Naive thymus-derived CD4-positive, alpha-beta T cell (primary cell): ENCODE measurements around the gene CHCHD6. TPM values are rescaled to one million over a fixed set of nuclear protein-coding genes. Genes with fewer than 3 reads are reported as not detected.

Experiments used
- ATAC-seq: fragments of 150-1000 bp; cut with Tn5 transposase; 2 replicates; pipeline ENCODE4 v1.10.0; 2021; ENCODE audit warnings: mild to moderate bottlenecking, moderate library complexity
- CTCF ChIA-PET: fragments of 350-600 bp; sonication (Branson Sonifier 250); formaldehyde crosslinking; loops from one replicate; lab custom pipeline; 2021; ENCODE audit warnings: antibody characterized with exemption; lab: Charles Lee
- POLR2A ChIA-PET: fragments of 350-600 bp; sonication (Branson Sonifier 250); formaldehyde crosslinking; loops from one replicate; lab custom pipeline; 2021; ENCODE audit warnings: antibody characterized with exemption, inconsistent platforms; lab: Charles Lee
- DNase-seq, 9 donors: peaks; one replicate each; pipeline versions ENCODE4 v3.0.0 to v3.0.0-alpha.2; 2020 to 2022; ENCODE audit warnings: mixed read lengths in 1 of 9
- H3K27ac ChIP-seq: one replicate; pipeline ENCODE4 v1.7.0; 2013; ENCODE audit warnings: mild to moderate bottlenecking, low read depth, low read length, moderate library complexity
- H3K27me3 ChIP-seq, 2 donors: one replicate each; pipeline ENCODE4 v1.7.0; 2013; ENCODE audit warnings: low read length in 2 of 2, mild to moderate bottlenecking in 2 of 2, moderate library complexity in 2 of 2; ENCODE audit not compliant: control insufficient read depth in 2 of 2, insufficient read depth in 2 of 2
- H3K36me3 ChIP-seq, 3 experiments: 1 replicate in 2 of 3; 2 replicates in 1 of 3; pipeline ENCODE4 v1.7.0; 2013; ENCODE audit warnings: low read length in 3 of 3, mild to moderate bottlenecking in 3 of 3, moderate library complexity in 1 of 3; ENCODE audit not compliant: insufficient read depth in 3 of 3, control insufficient read depth in 2 of 3
- H3K4me1 ChIP-seq, 2 donors: one replicate each; pipeline ENCODE4 v1.7.0; 2013; ENCODE audit warnings: low read length in 2 of 2, mild to moderate bottlenecking in 2 of 2, moderate library complexity in 1 of 2; ENCODE audit not compliant: control insufficient read depth in 2 of 2, insufficient read depth in 2 of 2
- H3K4me3 ChIP-seq: 2 replicates; pipeline ENCODE4 v1.7.0; 2013; ENCODE audit warnings: mild to moderate bottlenecking, low read length
- H3K9me3 ChIP-seq, 3 experiments: 1 replicate in 2 of 3; 2 replicates in 1 of 3; pipeline ENCODE4 v1.7.0; 2013; ENCODE audit warnings: low read length in 3 of 3; ENCODE audit not compliant: control insufficient read depth in 2 of 3
- H3K27ac Mint-ChIP-seq, 9 donors: one replicate each; pipeline ENCODE4 v1.8.0; 2020 to 2022; ENCODE audit warnings: mixed read lengths in 9 of 9, mild to moderate bottlenecking in 8 of 9, moderate library complexity in 5 of 9, inconsistent platforms in 2 of 9
- H3K27me3 Mint-ChIP-seq, 5 donors: one replicate each; pipeline ENCODE4 v1.8.0; 2021 to 2022; ENCODE audit warnings: mixed read lengths in 5 of 5, mild to moderate bottlenecking in 1 of 5
- H3K36me3 Mint-ChIP-seq, 5 donors: one replicate each; pipeline ENCODE4 v1.8.0; 2020 to 2022; ENCODE audit warnings: mixed read lengths in 5 of 5, mild to moderate bottlenecking in 3 of 5, inconsistent platforms in 1 of 5
- H3K4me1 Mint-ChIP-seq, 7 donors: one replicate each; pipeline ENCODE4 v1.8.0; 2020 to 2022; ENCODE audit warnings: mixed read lengths in 7 of 7, mild to moderate bottlenecking in 3 of 7, inconsistent platforms in 1 of 7
- H3K4me3 Mint-ChIP-seq, 10 donors: one replicate each; pipeline ENCODE4 v1.8.0; 2020 to 2022; ENCODE audit warnings: mild to moderate bottlenecking in 10 of 10, mixed read lengths in 10 of 10, moderate library complexity in 6 of 10, inconsistent platforms in 2 of 10
- H3K9me3 Mint-ChIP-seq, 11 donors: one replicate each; pipeline ENCODE4 v1.8.0; 2020 to 2022; ENCODE audit warnings: mixed read lengths in 11 of 11, mild to moderate bottlenecking in 4 of 11, inconsistent platforms in 1 of 11, moderate library complexity in 1 of 11
- intact Hi-C, 2 donors: fragments of 100-400 bp; cut with micrococcal nuclease; formaldehyde crosslinking; loops; one replicate each; pipeline ENCODE4 v1.15.1; 2023
- polyA plus RNA-seq, 2 donors: library from polyadenylated mRNA; unstranded; fragments of 300-500 nt; fragmentation: Illumina TruSeq; gene quantifications; one replicate each; pipeline ENCODE4 v1.2.3, GENCODE V29; 2021
- total RNA-seq, 6 experiments: library from RNA in 5 of 6; stranded (reverse) in 5 of 6; gene quantifications; 1 replicate in 5 of 6; 2 replicates in 1 of 6; pipeline ENCODE4 v1.2.3 and lab custom pipeline; 2021 to 2026

CHCHD6 gene
- total and polyA plus RNA-seq, 7 experiments from 2014 or later, result 5.4 to 15.1 (median 11.0) TPM

DNA sequence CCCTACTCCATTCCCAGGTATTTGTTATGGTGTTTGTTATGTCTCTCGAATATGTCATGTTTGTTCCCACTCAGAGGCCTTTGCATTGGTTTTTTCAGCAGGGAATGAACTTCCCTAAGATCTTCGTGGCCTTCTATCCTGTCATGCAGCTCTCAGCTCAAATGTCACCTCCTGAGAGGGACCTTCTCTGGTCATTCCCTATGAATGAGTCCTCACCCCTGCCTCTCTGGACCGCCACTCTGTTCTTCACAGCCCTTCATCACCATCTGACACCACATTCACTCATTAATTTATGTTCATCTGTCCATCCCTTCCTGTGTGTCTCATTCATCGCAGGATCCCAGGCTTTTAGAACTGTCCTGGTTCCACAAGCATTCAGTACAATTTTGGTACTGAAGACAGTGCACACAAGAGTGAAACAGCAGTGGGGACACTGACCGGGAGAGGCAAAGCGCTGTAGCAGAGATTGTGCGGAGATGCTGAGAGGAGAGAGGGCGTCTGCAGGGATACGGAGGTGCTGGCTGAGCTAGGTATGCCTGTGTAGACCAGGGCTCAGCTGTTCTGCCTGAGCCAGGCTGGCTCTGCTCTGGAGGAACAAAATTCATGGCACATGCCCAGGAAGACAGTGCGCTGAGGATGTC is 132.3 kb downstream of the CHCHD6 start:
- H3K9me3 ChIP-seq, result no peaks in the 10 kb centered on the region
- no peak overlapping the region for H3K4me3 Mint-ChIP-seq
- H3K27me3 ChIP-seq, result no peaks in the 10 kb centered on the region
- intact Hi-C loops, result no loop called here
- no peak overlapping the region for H3K4me3 ChIP-seq
- DNase-seq (no peak), ATAC-seq (no peak)
- H3K27me3 Mint-ChIP-seq, result no peaks in the 10 kb centered on the region
- peaks cover 0 to 42% (median 14%) of the 10 kb centered on the region in 5 donors for H3K36me3 Mint-ChIP-seq
- H3K27ac Mint-ChIP-seq, result no peak overlapping the region
- H3K9me3 Mint-ChIP-seq, result peaks cover 0 to 5% (median 0%) of the 10 kb centered on the region in 11 donors
- H3K36me3 ChIP-seq, result no peaks in the 10 kb centered on the region
- ChIA-PET CTCF (no interaction called here), POLR2A (no interaction called here)
- H3K4me1 Mint-ChIP-seq, result peaks cover 0 to 1% (median 0%) of the 10 kb centered on the region in 7 donors
- no peaks in the 10 kb centered on the region for H3K4me1 ChIP-seq
- no peak overlapping the region for H3K27ac ChIP-seq

DNA sequence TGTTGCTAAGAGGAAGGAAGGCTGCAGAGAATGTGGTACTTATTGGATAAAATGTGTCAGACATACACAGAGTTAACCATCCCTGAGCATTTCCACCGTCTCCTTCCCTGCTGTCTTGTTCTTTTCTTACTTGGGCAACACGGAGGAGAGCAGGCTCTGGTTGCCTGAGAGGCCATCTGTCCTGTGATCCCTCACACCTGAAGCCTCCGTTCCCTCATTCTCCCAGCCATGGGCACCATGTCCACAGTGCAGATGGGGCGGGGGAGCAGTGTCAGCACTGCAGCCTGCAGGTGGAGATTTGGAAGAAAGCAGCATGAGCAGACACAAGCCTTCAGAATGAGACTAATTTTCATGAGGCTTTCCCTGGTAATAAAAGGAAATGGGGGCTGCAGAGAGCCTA is 133.7 kb downstream of the CHCHD6 start:
- Histone ChIP-seq H3K27me3 (no peaks in the 10 kb centered on the region), H3K9me3 (no peaks in the 10 kb centered on the region), H3K27ac (no peak overlapping the region), H3K4me3 (no peak overlapping the region), H3K36me3 (no peaks in the 10 kb centered on the region), H3K4me1 (no peaks in the 10 kb centered on the region)
- Mint-ChIP-seq H3K4me3 (no peak overlapping the region), H3K27me3 (no peaks in the 10 kb centered on the region), H3K36me3 (peaks cover 0 to 37% (median 10%) of the 10 kb centered on the region in 5 donors), H3K9me3 (peaks cover 0 to 5% (median 0%) of the 10 kb centered on the region in 11 donors), H3K27ac (no peak overlapping the region), H3K4me1 (no peaks in the 10 kb centered on the region)
- ChIA-PET POLR2A (no interaction called here), CTCF (no interaction called here)
- intact Hi-C loops, result no loop called here
- no peak for ATAC-seq
- DNase-seq, result no peak

DNA sequence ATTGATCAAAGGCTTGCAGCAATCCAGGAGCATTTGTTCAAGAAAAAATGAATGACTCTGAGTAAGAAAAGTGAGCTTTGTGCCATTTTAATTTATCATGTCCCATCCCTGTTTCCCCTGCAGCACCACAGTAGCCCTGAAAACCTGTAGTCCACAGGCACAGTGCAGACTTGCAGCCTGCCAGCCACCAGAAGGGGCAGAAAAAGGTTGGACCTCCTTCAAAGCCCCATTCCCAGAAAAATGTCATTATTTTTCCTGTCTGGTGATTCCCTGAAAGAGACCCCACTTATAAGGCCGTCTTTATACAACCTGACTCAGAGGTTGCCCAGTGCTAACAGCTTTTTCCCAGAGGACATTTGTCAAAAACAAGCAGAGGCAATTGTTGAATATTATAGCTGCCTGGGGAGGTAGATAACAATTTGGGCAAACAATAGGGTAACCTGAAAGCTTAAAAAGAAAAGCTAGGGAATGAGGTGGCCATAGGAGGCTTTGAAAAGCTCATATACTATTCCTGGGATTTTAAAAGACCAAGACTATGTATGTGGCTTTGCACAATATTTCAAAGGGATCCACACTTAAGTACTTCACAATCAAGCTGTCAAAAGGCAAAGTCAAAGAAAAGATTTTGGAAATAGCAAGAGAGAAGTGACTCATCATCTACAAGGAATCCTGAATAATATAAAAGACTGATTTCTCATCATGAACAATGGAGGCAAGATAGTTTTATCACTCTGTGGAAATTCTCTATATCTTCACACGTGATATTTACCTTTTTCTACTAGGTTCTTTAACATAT is 142.1 kb downstream of the CHCHD6 start:
- CTCF ChIA-PET, result no interaction called here
- H3K9me3 ChIP-seq, result no peaks in the 10 kb centered on the region
- Mint-ChIP-seq H3K27ac (no peak overlapping the region), H3K9me3 (no peaks in the 10 kb centered on the region), H3K27me3 (peaks cover 0 to 6% (median 0%) of the 10 kb centered on the region in 5 donors), H3K4me3 (no peak overlapping the region), H3K4me1 (peaks cover 0 to 2% (median 0%) of the 10 kb centered on the region in 7 donors), H3K36me3 (peaks cover 0 to 11% (median 3%) of the 10 kb centered on the region in 5 donors)
- ATAC-seq, result no peak
- H3K4me1 ChIP-seq, result no peaks in the 10 kb centered on the region
- intact Hi-C loops, result no loop called here
- H3K27ac ChIP-seq, result no peak overlapping the region
- no peak for DNase-seq
- no peaks in the 10 kb centered on the region for H3K27me3 ChIP-seq
- H3K36me3 ChIP-seq, result no peaks in the 10 kb centered on the region
- H3K4me3 ChIP-seq, result no peak overlapping the region
- POLR2A ChIA-PET, result no interaction called here

DNA sequence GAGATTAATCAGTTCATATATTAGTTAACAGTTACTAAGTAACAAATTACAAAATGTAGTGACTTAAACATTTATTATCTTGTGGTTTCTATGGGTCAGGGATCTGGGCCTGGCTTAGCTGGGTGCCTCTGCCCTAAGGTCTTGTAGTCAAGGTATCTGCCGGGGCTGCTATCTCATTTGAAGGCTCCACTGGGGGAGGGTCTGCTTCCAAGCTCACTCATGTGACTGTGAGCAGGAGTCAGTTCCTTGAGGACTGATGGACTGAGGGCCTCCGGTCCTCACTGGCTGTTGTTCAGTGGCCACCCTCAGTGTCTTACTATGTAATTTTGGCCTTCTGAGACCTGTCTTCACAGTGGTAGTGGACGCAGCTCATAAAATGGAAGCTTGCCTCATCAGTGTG is 143.0 kb downstream of the CHCHD6 start:
- POLR2A ChIA-PET, result no interaction called here
- no peaks in the 10 kb centered on the region for H3K9me3 ChIP-seq
- ATAC-seq (no peak), DNase-seq (no peak)
- no peak overlapping the region for H3K4me3 ChIP-seq
- Mint-ChIP-seq H3K36me3 (peaks cover 0 to 11% (median 4%) of the 10 kb centered on the region in 5 donors), H3K9me3 (no peaks in the 10 kb centered on the region), H3K27ac (no peak overlapping the region), H3K27me3 (peaks cover 0 to 6% (median 0%) of the 10 kb centered on the region in 5 donors), H3K4me3 (no peak overlapping the region), H3K4me1 (peaks cover 0 to 2% (median 0%) of the 10 kb centered on the region in 7 donors)
- H3K36me3 ChIP-seq, result no peaks in the 10 kb centered on the region
- H3K27ac ChIP-seq, result no peak overlapping the region
- CTCF ChIA-PET, result no interaction called here
- intact Hi-C loops, result no loop called here
- no peaks in the 10 kb centered on the region for H3K4me1 ChIP-seq
- no peaks in the 10 kb centered on the region for H3K27me3 ChIP-seq

DNA sequence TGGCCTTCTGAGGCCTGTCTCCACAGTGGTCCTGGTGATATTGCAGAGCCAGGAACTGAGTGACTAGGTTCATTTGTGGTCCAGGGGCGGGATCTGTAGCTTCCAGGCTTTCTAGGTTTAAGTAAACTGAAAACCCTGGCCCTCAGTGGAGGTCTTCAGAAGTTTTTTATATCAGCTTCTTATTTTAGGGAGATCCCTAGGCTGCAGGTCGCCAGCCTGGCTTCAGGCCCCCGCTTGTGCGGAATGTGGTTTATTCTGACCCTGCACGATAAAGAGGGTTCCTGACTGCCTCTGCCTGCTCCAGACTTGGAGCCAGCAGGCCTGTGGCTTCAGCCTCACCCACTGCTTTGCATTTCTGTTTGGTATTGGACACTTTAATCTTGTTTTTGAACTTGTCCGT is 145.0 kb downstream of the CHCHD6 start:
- ATAC-seq, result no peak
- ChIA-PET POLR2A (no interaction called here), CTCF (no interaction called here)
- no peaks in the 10 kb centered on the region for H3K4me1 ChIP-seq
- Mint-ChIP-seq H3K4me1 (peaks cover 0 to 2% (median 0%) of the 10 kb centered on the region in 7 donors), H3K36me3 (peaks cover 0 to 16% (median 6%) of the 10 kb centered on the region in 5 donors), H3K4me3 (no peak overlapping the region), H3K27me3 (peaks cover 0 to 4% (median 0%) of the 10 kb centered on the region in 5 donors), H3K27ac (no peak overlapping the region), H3K9me3 (no peaks in the 10 kb centered on the region)
- DNase-seq, result no peak
- intact Hi-C loops, result no loop called here
- H3K27me3 ChIP-seq, result no peaks in the 10 kb centered on the region
- no peak overlapping the region for H3K4me3 ChIP-seq
- H3K9me3 ChIP-seq, result no peaks in the 10 kb centered on the region
- H3K27ac ChIP-seq, result no peak overlapping the region
- H3K36me3 ChIP-seq, result peaks cover 0 to 5% (median 0%) of the 10 kb centered on the region in 3 experiments

DNA sequence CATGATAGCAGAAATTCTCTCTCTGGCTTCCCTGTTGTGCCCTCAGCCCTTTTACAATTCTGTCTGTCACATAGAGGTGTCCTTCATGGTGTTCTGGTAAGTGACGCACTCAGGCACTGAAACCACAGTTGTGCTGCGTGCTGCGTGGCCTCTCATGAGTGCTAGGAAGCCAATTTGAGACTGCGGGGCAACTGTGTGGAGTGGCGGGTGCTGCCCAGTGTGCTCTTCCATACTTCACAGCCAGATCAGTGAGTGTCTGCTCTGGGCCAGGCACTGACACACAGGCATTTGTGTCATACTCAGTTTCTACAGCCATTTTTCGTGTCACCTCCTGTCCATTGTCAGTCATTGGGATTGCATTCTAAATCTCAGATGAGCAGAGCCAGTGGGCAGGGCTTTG is 145.7 kb downstream of the CHCHD6 start:
- Mint-ChIP-seq H3K9me3 (no peaks in the 10 kb centered on the region), H3K4me3 (no peak overlapping the region), H3K4me1 (peaks cover 0 to 2% (median 0%) of the 10 kb centered on the region in 7 donors), H3K27ac (no peak overlapping the region), H3K36me3 (peaks cover 0 to 17% (median 6%) of the 10 kb centered on the region in 5 donors), H3K27me3 (peaks cover 0 to 2% (median 0%) of the 10 kb centered on the region in 5 donors)
- Histone ChIP-seq H3K27me3 (no peaks in the 10 kb centered on the region), H3K9me3 (no peaks in the 10 kb centered on the region), H3K4me1 (no peaks in the 10 kb centered on the region), H3K36me3 (peaks cover 0 to 5% (median 0%) of the 10 kb centered on the region in 3 experiments), H3K27ac (no peak overlapping the region), H3K4me3 (no peak overlapping the region)
- POLR2A ChIA-PET, result no interaction called here
- CTCF ChIA-PET, result no interaction called here
- no peak for ATAC-seq
- intact Hi-C loops, result no loop called here
- DNase-seq, result no peak
